ENCODE results near the gene ATP6V1E1.

ATP6V1E1 gene

GRCh38 chr22:17587629-17588028 lies 40.9 kb downstream of the ATP6V1E1 start:
- Histone ChIP-seq H3K9me3 (no peaks in the 10 kb centered on the region), H3K27me3 (ENCODE audit: low read depth) (no peaks in the 10 kb centered on the region), H3K36me3 (replicated peaks) (peaks cover 27% of the 10 kb centered on the region), H3K4me3 (no peak overlapping the region), H3K4me1 (no peaks in the 10 kb centered on the region)
- in situ Hi-C loops (cut with MboI; ENCODE audit: low sequenced_read_pairs), result no loop called here
- no peak for DNase-seq (ENCODE audit: low spot score in 2 of 2)

- in situ Hi-C loops (cut with MboI; ENCODE audit: low sequenced_read_pairs), result no loop called here
Observed at GRCh38 chr22:17586831-17587440, 41.6 kb downstream of the ATP6V1E1 start.

GRCh38 chr22:17583151-17583550 lies 45.4 kb downstream of the ATP6V1E1 start:
- H3K9me3 ChIP-seq, result no peaks in the 10 kb centered on the region
- no peak overlapping the region for H3K4me3 ChIP-seq
- DNase-seq (ENCODE audit: low spot score in 2 of 2), result no peak
- no peaks in the 10 kb centered on the region for H3K36me3 ChIP-seq (replicated peaks)
- H3K27me3 ChIP-seq (ENCODE audit: low read depth), result no peaks in the 10 kb centered on the region
- in situ Hi-C loops (cut with MboI; ENCODE audit: low sequenced_read_pairs), result no loop called here
- no peaks in the 10 kb centered on the region for H3K4me1 ChIP-seq

More at GRCh38 chr22:17586831-17587440, 41.6 kb downstream of the ATP6V1E1 start:
- Histone ChIP-seq H3K36me3 (replicated peaks) (peaks cover 20% of the 10 kb centered on the region), H3K4me1 (no peaks in the 10 kb centered on the region), H3K4me3 (no peak overlapping the region), H3K27me3 (ENCODE audit: low read depth) (no peaks in the 10 kb centered on the region), H3K9me3 (no peaks in the 10 kb centered on the region)
- no peak for DNase-seq (ENCODE audit: low spot score in 2 of 2)

- H3K27me3 ChIP-seq (ENCODE audit: low read depth), result no peaks in the 10 kb centered on the region
- H3K36me3 ChIP-seq (replicated peaks), result no peaks in the 10 kb centered on the region
- H3K9me3 ChIP-seq, result no peaks in the 10 kb centered on the region
- no peaks in the 10 kb centered on the region for H3K4me1 ChIP-seq
- in situ Hi-C loops (cut with MboI; ENCODE audit: low sequenced_read_pairs), result no loop called here
- no peak for DNase-seq (ENCODE audit: low spot score in 2 of 2)
- no peak overlapping the region for H3K4me3 ChIP-seq
Observed at GRCh38 chr22:17581631-17582030, 46.9 kb downstream of the ATP6V1E1 start.

- in situ Hi-C loops (cut with MboI; ENCODE audit: low sequenced_read_pairs), result no loop called here
- no peak for DNase-seq (ENCODE audit: low spot score in 2 of 2)
- no peaks in the 10 kb centered on the region for H3K9me3 ChIP-seq
Observed at GRCh38 chr22:17581056-17581455, 47.5 kb downstream of the ATP6V1E1 start.

GRCh38 chr22:17580441-17581031 lies 48.0 kb downstream of the ATP6V1E1 start:
- DNase-seq (ENCODE audit: low spot score in 2 of 2), result no peak
- Histone ChIP-seq H3K27me3 (ENCODE audit: low read depth) (no peaks in the 10 kb centered on the region), H3K9me3 (no peaks in the 10 kb centered on the region), H3K4me1 (no peaks in the 10 kb centered on the region), H3K4me3 (no peak overlapping the region), H3K36me3 (replicated peaks) (no peaks in the 10 kb centered on the region)
- in situ Hi-C loops (cut with MboI; ENCODE audit: low sequenced_read_pairs), result no loop called here

More at GRCh38 chr22:17581056-17581455, 47.5 kb downstream of the ATP6V1E1 start:
- no peaks in the 10 kb centered on the region for H3K36me3 ChIP-seq (replicated peaks)
- no peak overlapping the region for H3K4me3 ChIP-seq
- H3K27me3 ChIP-seq (ENCODE audit: low read depth), result no peaks in the 10 kb centered on the region
- no peaks in the 10 kb centered on the region for H3K4me1 ChIP-seq

GRCh38 chr22:17579535-17579981 lies 49.0 kb downstream of the ATP6V1E1 start:
- Histone ChIP-seq H3K4me3 (no peak overlapping the region), H3K27me3 (ENCODE audit: low read depth) (no peaks in the 10 kb centered on the region), H3K9me3 (no peaks in the 10 kb centered on the region), H3K4me1 (no peaks in the 10 kb centered on the region), H3K36me3 (replicated peaks) (no peaks in the 10 kb centered on the region)
- DNase-seq (ENCODE audit: low spot score in 2 of 2), result no peak
- in situ Hi-C loops (cut with MboI; ENCODE audit: low sequenced_read_pairs), result no loop called here

GRCh38 chr22:17578136-17578754 lies 50.3 kb downstream of the ATP6V1E1 start:
- Histone ChIP-seq H3K9me3 (no peaks in the 10 kb centered on the region), H3K36me3 (replicated peaks) (no peaks in the 10 kb centered on the region), H3K4me3 (no peak overlapping the region), H3K4me1 (no peaks in the 10 kb centered on the region), H3K27me3 (ENCODE audit: low read depth) (no peaks in the 10 kb centered on the region)
- in situ Hi-C loops (cut with MboI; ENCODE audit: low sequenced_read_pairs), result no loop called here
- peak in 1 of 2 experiments; percentile 41 for DNase-seq (ENCODE audit: low spot score in 2 of 2)

GRCh38 chr22:17576470-17576869 lies 52.1 kb downstream of the ATP6V1E1 start:
- no peak for DNase-seq (ENCODE audit: low spot score in 2 of 2)
- H3K27me3 ChIP-seq (ENCODE audit: low read depth), result no peaks in the 10 kb centered on the region
- H3K36me3 ChIP-seq (replicated peaks), result no peaks in the 10 kb centered on the region
- no peaks in the 10 kb centered on the region for H3K9me3 ChIP-seq
- no peak overlapping the region for H3K4me3 ChIP-seq
- no peaks in the 10 kb centered on the region for H3K4me1 ChIP-seq
- in situ Hi-C loops (cut with MboI; ENCODE audit: low sequenced_read_pairs), result no loop called here

- H3K9me3 ChIP-seq, result no peaks in the 10 kb centered on the region
- DNase-seq (ENCODE audit: low spot score in 2 of 2), result no peak
- H3K27me3 ChIP-seq (ENCODE audit: low read depth), result no peaks in the 10 kb centered on the region
- H3K4me3 ChIP-seq, result no peak overlapping the region
- no peaks in the 10 kb centered on the region for H3K36me3 ChIP-seq (replicated peaks)
- H3K4me1 ChIP-seq, result no peaks in the 10 kb centered on the region
- in situ Hi-C loops (cut with MboI; ENCODE audit: low sequenced_read_pairs), result no loop called here
Observed at GRCh38 chr22:17575681-17576080, 52.9 kb downstream of the ATP6V1E1 start.

GRCh38 chr22:17575151-17575550 lies 53.4 kb downstream of the ATP6V1E1 start:
- Histone ChIP-seq H3K4me3 (no peak overlapping the region), H3K4me1 (no peaks in the 10 kb centered on the region), H3K9me3 (no peaks in the 10 kb centered on the region), H3K27me3 (ENCODE audit: low read depth) (no peaks in the 10 kb centered on the region), H3K36me3 (replicated peaks) (no peaks in the 10 kb centered on the region)
- no peak for DNase-seq (ENCODE audit: low spot score in 2 of 2)
- in situ Hi-C loops (cut with MboI; ENCODE audit: low sequenced_read_pairs), result no loop called here

GRCh38 chr22:17570851-17571631 lies 57.5 kb downstream of the ATP6V1E1 start:
- H3K36me3 ChIP-seq (replicated peaks), result no peaks in the 10 kb centered on the region
- H3K27me3 ChIP-seq (ENCODE audit: low read depth), result no peaks in the 10 kb centered on the region
- H3K9me3 ChIP-seq, result no peaks in the 10 kb centered on the region
- in situ Hi-C loops (cut with MboI; ENCODE audit: low sequenced_read_pairs), result no loop called here
- DNase-seq (ENCODE audit: low spot score in 2 of 2), result no peak
- H3K4me3 ChIP-seq, result no peak overlapping the region
- no peaks in the 10 kb centered on the region for H3K4me1 ChIP-seq

- no peaks in the 10 kb centered on the region for H3K4me1 ChIP-seq
- no peaks in the 10 kb centered on the region for H3K9me3 ChIP-seq
- no peak overlapping the region for H3K4me3 ChIP-seq
- H3K27me3 ChIP-seq (ENCODE audit: low read depth), result no peaks in the 10 kb centered on the region
- no peaks in the 10 kb centered on the region for H3K36me3 ChIP-seq (replicated peaks)
- no peak for DNase-seq (ENCODE audit: low spot score in 2 of 2)
- in situ Hi-C loops (cut with MboI; ENCODE audit: low sequenced_read_pairs), result no loop called here
Observed at GRCh38 chr22:17569971-17570511, 58.5 kb downstream of the ATP6V1E1 start.

Data from HAP-1 (cell line).